Measurements from ENCODE around the gene SLC27A3.

Gene SLC27A3

GRCh38 chr1:153783233-153784190, 8.3 kb downstream of the SLC27A3 start:
- peak; percentile 77 to 90 for DNase-seq

GRCh38 chr1:153786038-153786790, 11.0 kb downstream of the SLC27A3 start:
- no peak for DNase-seq

GRCh38 chr1:153789478-153790034, 14.3 kb downstream of the SLC27A3 start:
- no peak for DNase-seq

GRCh38 chr1:153790313-153790965, 15.2 kb downstream of the SLC27A3 start:
- no peak for DNase-seq

GRCh38 chr1:153790966-153791647, 15.9 kb downstream of the SLC27A3 start:
- no peak for DNase-seq

- DNase-seq, result no peak
Measured at GRCh38 chr1:153791648-153792253, 16.5 kb downstream of the SLC27A3 start.

- no peak for DNase-seq
Measured at GRCh38 chr1:153792631-153793041, 17.4 kb downstream of the SLC27A3 start.

GRCh38 chr1:153793261-153793972, 18.2 kb downstream of the SLC27A3 start:
- DNase-seq, result no peak

- no peak for DNase-seq
Measured at GRCh38 chr1:153793973-153794615, 18.9 kb downstream of the SLC27A3 start.

GRCh38 chr1:153794624-153795329, 19.6 kb downstream of the SLC27A3 start:
- DNase-seq, result no peak

GRCh38 chr1:153795330-153795837, 20.2 kb downstream of the SLC27A3 start:
- no peak for DNase-seq

- DNase-seq, result no peak
Measured at GRCh38 chr1:153795934-153796785, 21.0 kb downstream of the SLC27A3 start.

GRCh38 chr1:153796786-153797659, 21.8 kb downstream of the SLC27A3 start:
- peak; percentile 46 to 61 for DNase-seq

GRCh38 chr1:153798468-153798780, 23.2 kb downstream of the SLC27A3 start:
- no peak for DNase-seq

- no peak for DNase-seq
Measured at GRCh38 chr1:153799016-153799415, 23.8 kb downstream of the SLC27A3 start.

GRCh38 chr1:153799566-153800465, 24.6 kb downstream of the SLC27A3 start:
- no peak for DNase-seq

- no peak for DNase-seq
Measured at GRCh38 chr1:153800516-153800915, 25.3 kb downstream of the SLC27A3 start.

Measured in NCI-H1930 (cell line).